HG02970 (cell line): ENCODE measurements around the gene HMBS.

Experiments
- ATAC-seq: cut with Tn5 transposase; IDR thresholded peaks from one replicate; pipeline ENCODE4 v1.9.1; 2021; ENCODE audit warnings: mild to moderate bottlenecking, moderate library complexity, moderate number of reproducible peaks; ENCODE audit not compliant: unreplicated experiment, low FRiP score

The HMBS gene

GRCh38 chr11:119067371-119068222, 17.1 kb upstream of the HMBS start, which contains the start of gene VPS11:
VPS11 (plus strand) TSS chr11:119067818; CDS start chr11:119067824, 6 bp downstream.
- ATAC-seq = peak; percentile 93

- ATAC-seq = no peak
These were observed 6.8 kb upstream of the HMBS start for GRCh38 chr11:119077839-119078238.

GRCh38 chr11:119078675-119079420, 5.8 kb upstream of the HMBS start:
- ATAC-seq = no peak

- no peak for ATAC-seq
These were observed 2.9 kb upstream of the HMBS start for GRCh38 chr11:119081682-119082260.

GRCh38 chr11:119085437-119085847, 761 bp downstream of the HMBS start:
- ATAC-seq = peak; percentile 15

GRCh38 chr11:119087123-119087522, 2.4 kb downstream of the HMBS start:
- ATAC-seq = no peak

GRCh38 chr11:119087747-119088241, 3.1 kb downstream of the HMBS start:
- ATAC-seq = no peak

GRCh38 chr11:119088406-119088805, 3.7 kb downstream of the HMBS start:
- no peak for ATAC-seq

GRCh38 chr11:119089319-119089718, 4.6 kb downstream of the HMBS start:
- ATAC-seq = no peak

GRCh38 chr11:119091178-119091577, 6.5 kb downstream of the HMBS start:
- no peak for ATAC-seq

GRCh38 chr11:119091966-119092879, 7.5 kb downstream of the HMBS start:
- ATAC-seq = no peak

- no peak for ATAC-seq
These were observed 8.5 kb downstream of the HMBS start for GRCh38 chr11:119092880-119093842.

- ATAC-seq = peak; percentile 11
These were observed 9.5 kb downstream of the HMBS start for GRCh38 chr11:119093942-119094815.

GRCh38 chr11:119094816-119095065, 10.1 kb downstream of the HMBS start:
- ATAC-seq = peak; percentile 39

- ATAC-seq = peak; percentile 78
These were observed 10.6 kb downstream of the HMBS start for GRCh38 chr11:119095066-119095880.

- ATAC-seq = no peak
These were observed 15.0 kb downstream of the HMBS start for GRCh38 chr11:119099711-119100110.

- ATAC-seq = no peak
These were observed 15.7 kb downstream of the HMBS start for GRCh38 chr11:119100246-119100970.
